ENCODE measurements around the gene NMRK2. TPM values are rescaled to one million over a fixed set of nuclear protein-coding genes. Genes with fewer than 3 reads are reported as not detected.

Gene NMRK2
- total RNA-seq, 1 donor = not detected

GRCh38 chr19:3968556-3969434, 35.9 kb downstream of the NMRK2 start:
- H3K4me3 ChIP-seq (ENCODE audit: low read length) = no peak overlapping the region
- no peaks in the 10 kb centered on the region for H3K27me3 ChIP-seq (ENCODE audit: insufficient read depth, low read length)
- no peaks in the 10 kb centered on the region for H3K9me3 ChIP-seq (ENCODE audit: low read depth, low read length)
- peaks cover 22% of the 10 kb centered on the region for H3K4me1 ChIP-seq (ENCODE audit: insufficient read depth, low read length)

GRCh38 chr19:3969435-3970312, 36.8 kb downstream of the NMRK2 start:
- H3K27me3 ChIP-seq (ENCODE audit: insufficient read depth, low read length) = no peaks in the 10 kb centered on the region
- peak overlapping the region; percentile 73 for H3K4me3 ChIP-seq (ENCODE audit: low read length)
- peaks cover 22% of the 10 kb centered on the region for H3K4me1 ChIP-seq (ENCODE audit: insufficient read depth, low read length)
- H3K9me3 ChIP-seq (ENCODE audit: low read depth, low read length) = no peaks in the 10 kb centered on the region

- Histone ChIP-seq H3K9me3 (ENCODE audit: low read depth, low read length) (no peaks in the 10 kb centered on the region), H3K4me1 (ENCODE audit: insufficient read depth, low read length) (peaks cover 22% of the 10 kb centered on the region), H3K27me3 (ENCODE audit: insufficient read depth, low read length) (no peaks in the 10 kb centered on the region), H3K4me3 (ENCODE audit: low read length) (peak overlapping the region; percentile 73)
Measured at GRCh38 chr19:3970313-3970807, 37.5 kb downstream of the NMRK2 start.

GRCh38 chr19:3970808-3971598, 38.1 kb downstream of the NMRK2 start, which contains the start of gene DAPK3:
TSS of gene DAPK3 (minus strand) at chr19:3971099. CDS start at chr19:3969735, 1,364 bp downstream.
- peak within 1 kb of the TSS; percentile 73 for H3K4me3 ChIP-seq (ENCODE audit: low read length)
- H3K4me1 ChIP-seq (ENCODE audit: insufficient read depth, low read length) = peaks cover 22% of the 10 kb centered on the region
- H3K27me3 ChIP-seq (ENCODE audit: insufficient read depth, low read length) = no peaks in the 10 kb centered on the region
- no peaks in the 10 kb centered on the region for H3K9me3 ChIP-seq (ENCODE audit: low read depth, low read length)

GRCh38 chr19:3975144-3975543, 42.3 kb downstream of the NMRK2 start:
- Histone ChIP-seq H3K27me3 (ENCODE audit: insufficient read depth, low read length) (no peaks in the 10 kb centered on the region), H3K9me3 (ENCODE audit: low read depth, low read length) (no peaks in the 10 kb centered on the region), H3K4me1 (ENCODE audit: insufficient read depth, low read length) (peaks cover 10% of the 10 kb centered on the region), H3K4me3 (ENCODE audit: low read length) (no peak overlapping the region)

GRCh38 chr19:3975637-3976087, 42.8 kb downstream of the NMRK2 start:
- no peak overlapping the region for H3K4me3 ChIP-seq (ENCODE audit: low read length)
- no peaks in the 10 kb centered on the region for H3K27me3 ChIP-seq (ENCODE audit: insufficient read depth, low read length)
- H3K9me3 ChIP-seq (ENCODE audit: low read depth, low read length) = no peaks in the 10 kb centered on the region
- peaks cover 7% of the 10 kb centered on the region for H3K4me1 ChIP-seq (ENCODE audit: insufficient read depth, low read length)

- no peaks in the 10 kb centered on the region for H3K9me3 ChIP-seq (ENCODE audit: low read depth, low read length)
- H3K27me3 ChIP-seq (ENCODE audit: insufficient read depth, low read length) = no peaks in the 10 kb centered on the region
- no peak overlapping the region for H3K4me3 ChIP-seq (ENCODE audit: low read length)
- peaks cover under 1% of the 10 kb centered on the region for H3K4me1 ChIP-seq (ENCODE audit: insufficient read depth, low read length)
Measured at GRCh38 chr19:3976495-3977241, 43.8 kb downstream of the NMRK2 start.

- no peaks in the 10 kb centered on the region for H3K27me3 ChIP-seq (ENCODE audit: insufficient read depth, low read length)
- H3K4me1 ChIP-seq (ENCODE audit: insufficient read depth, low read length) = no peaks in the 10 kb centered on the region
- H3K9me3 ChIP-seq (ENCODE audit: low read depth, low read length) = no peaks in the 10 kb centered on the region
- no peak overlapping the region for H3K4me3 ChIP-seq (ENCODE audit: low read length)
Measured at GRCh38 chr19:3977242-3978143, 44.6 kb downstream of the NMRK2 start.

- Histone ChIP-seq H3K27me3 (ENCODE audit: insufficient read depth, low read length) (no peaks in the 10 kb centered on the region), H3K4me1 (ENCODE audit: insufficient read depth, low read length) (peaks cover under 1% of the 10 kb centered on the region), H3K9me3 (ENCODE audit: low read depth, low read length) (no peaks in the 10 kb centered on the region), H3K4me3 (ENCODE audit: low read length) (no peak overlapping the region)
Measured at GRCh38 chr19:3978145-3978544, 45.3 kb downstream of the NMRK2 start.

GRCh38 chr19:3979289-3979673, 46.4 kb downstream of the NMRK2 start:
- Histone ChIP-seq H3K4me1 (ENCODE audit: insufficient read depth, low read length) (peaks cover 12% of the 10 kb centered on the region), H3K27me3 (ENCODE audit: insufficient read depth, low read length) (no peaks in the 10 kb centered on the region), H3K9me3 (ENCODE audit: low read depth, low read length) (no peaks in the 10 kb centered on the region), H3K4me3 (ENCODE audit: low read length) (no peak overlapping the region)

- Histone ChIP-seq H3K9me3 (ENCODE audit: low read depth, low read length) (no peaks in the 10 kb centered on the region), H3K4me3 (ENCODE audit: low read length) (no peak overlapping the region), H3K4me1 (ENCODE audit: insufficient read depth, low read length) (peaks cover 15% of the 10 kb centered on the region), H3K27me3 (ENCODE audit: insufficient read depth, low read length) (no peaks in the 10 kb centered on the region)
Measured at GRCh38 chr19:3979674-3980352, 46.9 kb downstream of the NMRK2 start.

GRCh38 chr19:3980353-3981251, 47.7 kb downstream of the NMRK2 start:
- no peak overlapping the region for H3K4me3 ChIP-seq (ENCODE audit: low read length)
- peaks cover 18% of the 10 kb centered on the region for H3K4me1 ChIP-seq (ENCODE audit: insufficient read depth, low read length)

More at GRCh38 chr19:3980353-3981251, 47.7 kb downstream of the NMRK2 start:
- no peaks in the 10 kb centered on the region for H3K27me3 ChIP-seq (ENCODE audit: insufficient read depth, low read length)
- H3K9me3 ChIP-seq (ENCODE audit: low read depth, low read length) = no peaks in the 10 kb centered on the region
